ENCODE results near the gene GARNL3. TPM values are rescaled to one million over a fixed set of nuclear protein-coding genes. Genes with fewer than 3 reads are reported as not detected.

The GARNL3 gene
- total and polyA plus RNA-seq, 2 donors (not counting 1 experiment from before 2014, with no cell fraction given): 1.5 to 12.6 TPM

GRCh38 chr9:127223266-127223665 lies 41.3 kb upstream of the GARNL3 start:
- peaks cover 4% of the 10 kb centered on the region for H3K27me3 Mint-ChIP-seq
- H3K9me3 ChIP-seq (ENCODE audit: control extremely low read depth in 1 of 3, control insufficient read depth in 2 of 3, insufficient read depth in 1 of 3, low read length in 2 of 3): peaks cover 0 to 3% (median 0%) of the 10 kb centered on the region in 3 donors
- 91% methylated on average over 3 of the region's 4 CpGs for WGBS (ENCODE audit: insufficient coverage)
- no peaks in the 10 kb centered on the region for H4K20me1 ChIP-seq (ENCODE audit: control insufficient read depth, insufficient read depth, low read length, poor library complexity, severe bottlenecking)
- H3K4me3 Mint-ChIP-seq: peak overlapping the region; percentile 93
- no peak for DNase-seq
- intact Hi-C loops (cut with micrococcal nuclease): no loop called here
- H3K9me3 Mint-ChIP-seq (ENCODE audit: insufficient read depth): no peaks in the 10 kb centered on the region
- no peak overlapping the region for H3K27ac ChIP-seq (ENCODE audit: low read length in 2 of 2)
- no peaks in the 10 kb centered on the region for H3K36me3 ChIP-seq (replicated peaks in 1 of 2; ENCODE audit: control extremely low read depth in 1 of 2, control insufficient read depth in 1 of 2, extremely low read depth in 1 of 2, insufficient read depth in 2 of 2, low read length in 1 of 2)
- H3K27ac Mint-ChIP-seq: peak overlapping the region; percentile 34
- H3K79me2 ChIP-seq (ENCODE audit: control insufficient read depth, insufficient read depth, low read length): no peaks in the 10 kb centered on the region
- H3K4me1 Mint-ChIP-seq: peaks cover 43% of the 10 kb centered on the region
- ChIA-PET CTCF (interaction anchor here (0.8 to 5.1 kb wide), 3 partner anchors 9 to 125 kb away, joined by 3 to 30 read pairs (median 21); no protein-coding TSS in a partner anchor), POLR2A (interaction anchor here (1.6 kb wide), 1 partner anchor 9 kb away, joined by 5 read pairs; no protein-coding TSS in a partner anchor)
- TF ChIP-seq EZH2 (IDR thresholded peaks at IDR 0.05; ENCODE audit: borderline replicate concordance, insufficient read depth, low read depth, low read length, poor library complexity, severe bottlenecking): no peak
- no peak for TF ChIP-seq CTCF (IDR thresholded peaks at IDR 0.05)
- peaks cover 0 to 9% (median 3%) of the 10 kb centered on the region in 4 experiments for H3K27me3 ChIP-seq (replicated peaks in 1 of 4; ENCODE audit: control extremely low read depth in 1 of 4, control insufficient read depth in 3 of 4, insufficient read depth in 4 of 4, low read length in 3 of 4)
- no peak overlapping the region for H3K4me3 ChIP-seq (ENCODE audit: control extremely low read depth in 1 of 5, extremely low read depth in 1 of 5, insufficient read depth in 1 of 5, low read depth in 2 of 5, low read length in 4 of 5)
- no peak for ATAC-seq (ENCODE audit: low read depth)
- no peak overlapping the region for H2AFZ ChIP-seq (ENCODE audit: insufficient read depth, low read depth, low read length, poor library complexity, severe bottlenecking)
- H3K4me1 ChIP-seq (ENCODE audit: control insufficient read depth in 2 of 2, insufficient read depth in 2 of 2, low read length in 2 of 2): peaks cover 21 to 33% of the 10 kb centered on the region in 2 donors
- H3K4me2 ChIP-seq (replicated peaks; ENCODE audit: low read depth, low read length, poor library complexity, severe bottlenecking): no peak overlapping the region
- no peak overlapping the region for H3K9ac ChIP-seq (ENCODE audit: low read length)

- Histone ChIP-seq H3K27ac (ENCODE audit: low read length in 2 of 2) (no peak overlapping the region), H3K9ac (ENCODE audit: low read length) (peak overlapping the region; percentile 69), H3K9me3 (ENCODE audit: control extremely low read depth in 1 of 3, control insufficient read depth in 2 of 3, insufficient read depth in 1 of 3, low read length in 2 of 3) (peaks cover 0 to 3% (median 0%) of the 10 kb centered on the region in 3 donors), H3K4me2 (replicated peaks; ENCODE audit: low read depth, low read length, poor library complexity, severe bottlenecking) (peak overlapping the region; percentile 100), H3K36me3 (replicated peaks in 1 of 2; ENCODE audit: control extremely low read depth in 1 of 2, control insufficient read depth in 1 of 2, extremely low read depth in 1 of 2, insufficient read depth in 2 of 2, low read length in 1 of 2) (no peaks in the 10 kb centered on the region), H2AFZ (ENCODE audit: insufficient read depth, low read depth, low read length, poor library complexity, severe bottlenecking) (peak overlapping the region; percentile 85), H3K4me3 (ENCODE audit: control extremely low read depth in 1 of 5, extremely low read depth in 1 of 5, insufficient read depth in 1 of 5, low read depth in 2 of 5, low read length in 4 of 5) (peak overlapping the region in 3 of 5 experiments; percentile 50 to 75 (median 54)), H3K27me3 (replicated peaks in 1 of 4; ENCODE audit: control extremely low read depth in 1 of 4, control insufficient read depth in 3 of 4, insufficient read depth in 4 of 4, low read length in 3 of 4) (peaks cover 0 to 9% (median 3%) of the 10 kb centered on the region in 4 experiments), H4K20me1 (ENCODE audit: control insufficient read depth, insufficient read depth, low read length, poor library complexity, severe bottlenecking) (no peaks in the 10 kb centered on the region), H3K79me2 (ENCODE audit: control insufficient read depth, insufficient read depth, low read length) (no peaks in the 10 kb centered on the region), H3K4me1 (ENCODE audit: control insufficient read depth in 2 of 2, insufficient read depth in 2 of 2, low read length in 2 of 2) (peaks cover 21 to 33% of the 10 kb centered on the region in 2 donors)
- H3K27me3 Mint-ChIP-seq: peaks cover 4% of the 10 kb centered on the region
- peak overlapping the region; percentile 95 for H3K27ac Mint-ChIP-seq
- ChIA-PET CTCF (interaction anchor here (0.8 to 5.1 kb wide), 4 partner anchors 9 to 173 kb away, joined by 3 to 30 read pairs (median 14); partner anchors contain the start of gene SLC2A8), POLR2A (interaction anchor here (1.0 to 3.0 kb wide), 5 partner anchors 9 to 500 kb away, joined by 3 to 19 read pairs (median 5); partner anchors contain the start of genes LRSAM1, RPL12, SLC2A8 and ZNF79)
- TF ChIP-seq CTCF (IDR thresholded peaks at IDR 0.05): no peak
- TF ChIP-seq EZH2 (IDR thresholded peaks at IDR 0.05; ENCODE audit: borderline replicate concordance, insufficient read depth, low read depth, low read length, poor library complexity, severe bottlenecking): no peak
- intact Hi-C loops (cut with micrococcal nuclease): loop anchor here (1.0 to 2.0 kb wide), 4 partner anchors 57 to 693 kb away; partner anchors contain the start of genes LRSAM1, RPL12, ST6GALNAC4 and TTC16
- H3K4me1 Mint-ChIP-seq: peaks cover 43% of the 10 kb centered on the region
- ATAC-seq (ENCODE audit: low read depth): no peak
- no peaks in the 10 kb centered on the region for H3K9me3 Mint-ChIP-seq (ENCODE audit: insufficient read depth)
- peak overlapping the region; percentile 93 for H3K4me3 Mint-ChIP-seq
- 64% methylated on average over 2 of the region's 8 CpGs for WGBS (ENCODE audit: insufficient coverage)
- no peak for DNase-seq
Observed at GRCh38 chr9:127223810-127224177, 40.8 kb upstream of the GARNL3 start.
